HG03558 (cell line): Measurements from ENCODE around the gene TASOR2.

ENCODE experiments used
- ATAC-seq: cut with Tn5 transposase; IDR thresholded peaks from one replicate; pipeline ENCODE4 v1.9.1; 2021; ENCODE audit warnings: moderate number of reproducible peaks; ENCODE audit not compliant: unreplicated experiment; ENCODE audit errors: extremely low read depth

The TASOR2 gene

DNA sequence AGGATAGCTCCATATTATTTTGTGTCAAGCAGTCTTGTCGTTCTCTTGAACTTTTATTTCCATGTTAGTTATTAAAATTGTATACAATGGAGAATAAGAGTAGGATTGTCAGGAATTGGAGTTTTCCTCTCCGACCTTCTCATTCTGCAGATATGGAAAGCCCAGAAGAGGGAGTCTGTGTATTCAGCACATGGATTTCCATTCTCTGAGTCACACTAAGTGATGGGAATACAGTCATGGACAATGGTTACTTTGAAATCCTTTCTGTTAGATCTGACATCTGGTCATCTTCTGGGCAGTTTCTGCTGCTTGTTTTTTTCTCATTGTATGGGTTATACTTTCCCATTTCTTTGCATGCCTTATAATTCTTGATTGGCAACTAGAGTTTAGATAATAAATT is 5.0 kb upstream of the TASOR2 start:
- no peak for ATAC-seq

DNA sequence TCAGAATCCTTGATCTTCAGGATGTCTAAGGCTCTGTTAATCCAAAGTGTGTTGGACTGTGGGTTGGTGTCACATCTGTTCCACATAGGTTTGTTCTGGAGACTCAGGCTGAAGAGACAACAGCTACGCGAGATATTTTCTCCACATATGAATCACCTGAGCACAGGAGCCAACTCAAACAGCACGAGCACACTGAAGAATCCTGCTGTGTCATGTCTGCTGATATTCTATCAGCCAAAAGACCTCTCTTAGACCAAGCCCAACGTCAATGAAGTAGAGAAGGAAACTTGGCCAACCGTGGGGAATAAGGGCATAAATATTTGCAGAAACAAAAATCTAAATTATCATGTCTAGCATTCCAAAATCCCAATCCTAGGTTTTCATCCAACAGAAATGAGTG is 2.7 kb upstream of the TASOR2 start:
- no peak for ATAC-seq

DNA sequence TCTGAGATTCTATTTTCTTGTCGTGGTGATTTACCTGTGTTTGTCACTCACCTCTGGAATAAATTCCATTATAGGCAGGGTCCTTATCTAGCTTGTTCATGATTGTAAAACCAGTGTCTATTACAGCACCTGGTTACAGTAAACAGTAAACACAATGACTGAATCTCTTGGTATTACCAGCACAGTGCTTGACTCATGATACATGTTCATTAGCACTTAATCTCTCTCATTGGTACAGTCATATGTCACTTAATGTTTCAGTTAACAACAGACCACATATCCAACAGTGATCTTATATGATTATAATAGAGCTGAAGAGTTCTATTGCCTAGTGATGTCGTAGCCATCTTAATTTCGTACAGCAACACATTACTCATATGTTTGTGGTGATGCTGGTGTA is 1.6 kb upstream of the TASOR2 start:
- ATAC-seq = no peak

DNA sequence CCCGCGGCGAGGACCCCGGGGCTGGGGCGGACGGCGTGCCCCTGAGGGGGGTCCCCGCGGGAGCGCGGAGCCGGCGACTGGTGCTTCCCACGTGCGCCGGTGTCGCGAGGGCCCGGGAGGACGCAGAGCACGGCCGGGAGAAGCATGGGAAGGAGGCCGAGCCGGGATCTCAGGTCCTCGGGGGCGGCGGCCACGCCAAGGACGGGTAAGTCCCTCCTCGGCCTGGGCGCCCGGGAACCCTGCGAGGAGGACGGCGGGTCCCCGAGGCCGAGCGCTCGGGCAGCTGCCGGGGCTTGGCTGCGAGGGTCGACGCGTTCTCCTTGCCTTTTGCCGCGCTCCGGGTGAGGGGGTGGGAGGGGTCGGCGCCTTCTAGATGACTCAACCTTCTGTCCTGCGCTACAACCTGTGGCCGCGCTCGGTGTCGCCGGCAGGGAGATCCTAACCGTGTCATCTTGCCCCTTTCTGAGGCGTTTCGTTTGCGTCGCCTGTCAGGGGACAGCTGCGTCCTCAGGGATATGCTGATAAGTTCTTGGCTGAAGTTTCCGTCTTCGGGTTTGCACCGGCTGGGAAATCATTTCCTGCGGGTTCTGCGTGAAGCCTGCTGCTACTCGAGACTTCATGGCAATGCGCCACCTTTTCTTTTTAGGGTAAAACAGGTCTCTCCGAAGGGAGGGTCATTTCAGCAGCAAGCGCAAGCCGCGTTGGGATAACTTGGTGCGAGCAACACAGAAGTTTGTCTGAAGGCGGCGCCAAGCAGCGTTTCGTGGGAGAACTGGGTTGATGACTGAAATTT is 529 bp downstream of the TASOR2 start:
- peak; percentile 33 for ATAC-seq

DNA sequence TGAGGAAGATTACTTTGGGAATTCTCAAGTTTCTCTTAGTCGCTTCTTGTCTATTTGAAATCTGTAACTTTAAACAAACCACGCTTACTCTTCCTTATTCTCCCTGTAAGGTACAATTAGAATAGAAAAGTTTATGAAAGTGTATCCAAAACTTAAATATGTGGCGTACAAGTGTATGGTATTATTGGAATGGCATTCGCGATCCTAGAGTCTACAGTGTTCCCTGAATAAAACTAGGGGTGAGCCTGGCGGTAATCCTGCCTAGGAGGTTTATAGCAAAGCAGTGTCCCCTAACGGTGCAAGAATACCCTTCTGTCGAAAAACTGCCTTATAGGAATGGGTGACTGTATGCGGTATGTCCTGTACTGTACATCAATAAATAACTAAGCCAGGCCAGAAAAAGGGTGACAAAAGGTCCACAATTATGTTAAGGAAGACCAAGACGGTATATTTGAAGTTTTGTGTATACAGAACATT is 1.2 kb downstream of the TASOR2 start:
- no peak for ATAC-seq

DNA sequence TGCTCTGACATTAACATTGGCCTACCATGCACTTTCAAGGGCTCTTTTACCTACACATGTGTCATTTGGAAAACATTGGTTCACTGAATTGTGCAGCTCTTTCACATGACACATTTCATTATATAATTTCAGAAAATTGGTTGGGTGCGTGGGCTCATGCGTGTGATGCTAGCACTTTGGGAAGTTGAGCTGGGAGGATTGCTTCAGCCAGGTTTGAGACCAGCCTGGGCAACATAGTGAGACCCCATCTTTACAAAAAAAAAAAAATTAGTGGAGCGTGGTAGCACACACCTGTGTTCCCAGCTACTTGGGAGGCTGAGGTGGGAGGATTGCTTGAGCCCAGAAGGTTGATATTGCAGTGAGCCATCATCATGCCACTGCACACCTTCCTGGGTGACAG is 3.9 kb downstream of the TASOR2 start:
- no peak for ATAC-seq

DNA sequence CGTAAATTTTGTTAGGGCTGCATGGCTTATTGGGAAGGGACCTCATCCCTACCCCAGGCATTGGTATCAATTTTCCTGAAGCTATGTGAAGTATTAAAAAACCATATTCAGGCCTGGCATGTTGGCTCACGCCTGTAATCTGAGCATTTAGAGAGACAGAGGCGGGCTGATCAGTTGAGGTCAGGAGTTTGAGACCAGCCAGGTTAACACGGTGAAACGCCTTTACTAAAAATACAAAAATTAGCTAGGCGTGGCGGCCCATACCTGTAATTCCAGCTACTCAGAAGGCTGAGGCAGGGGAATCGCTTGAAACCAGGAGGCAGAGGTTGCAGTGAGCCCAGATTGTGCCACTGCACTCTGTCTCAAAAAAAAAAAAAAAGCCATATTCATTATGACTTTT is 7.1 kb downstream of the TASOR2 start:
- no peak for ATAC-seq

DNA sequence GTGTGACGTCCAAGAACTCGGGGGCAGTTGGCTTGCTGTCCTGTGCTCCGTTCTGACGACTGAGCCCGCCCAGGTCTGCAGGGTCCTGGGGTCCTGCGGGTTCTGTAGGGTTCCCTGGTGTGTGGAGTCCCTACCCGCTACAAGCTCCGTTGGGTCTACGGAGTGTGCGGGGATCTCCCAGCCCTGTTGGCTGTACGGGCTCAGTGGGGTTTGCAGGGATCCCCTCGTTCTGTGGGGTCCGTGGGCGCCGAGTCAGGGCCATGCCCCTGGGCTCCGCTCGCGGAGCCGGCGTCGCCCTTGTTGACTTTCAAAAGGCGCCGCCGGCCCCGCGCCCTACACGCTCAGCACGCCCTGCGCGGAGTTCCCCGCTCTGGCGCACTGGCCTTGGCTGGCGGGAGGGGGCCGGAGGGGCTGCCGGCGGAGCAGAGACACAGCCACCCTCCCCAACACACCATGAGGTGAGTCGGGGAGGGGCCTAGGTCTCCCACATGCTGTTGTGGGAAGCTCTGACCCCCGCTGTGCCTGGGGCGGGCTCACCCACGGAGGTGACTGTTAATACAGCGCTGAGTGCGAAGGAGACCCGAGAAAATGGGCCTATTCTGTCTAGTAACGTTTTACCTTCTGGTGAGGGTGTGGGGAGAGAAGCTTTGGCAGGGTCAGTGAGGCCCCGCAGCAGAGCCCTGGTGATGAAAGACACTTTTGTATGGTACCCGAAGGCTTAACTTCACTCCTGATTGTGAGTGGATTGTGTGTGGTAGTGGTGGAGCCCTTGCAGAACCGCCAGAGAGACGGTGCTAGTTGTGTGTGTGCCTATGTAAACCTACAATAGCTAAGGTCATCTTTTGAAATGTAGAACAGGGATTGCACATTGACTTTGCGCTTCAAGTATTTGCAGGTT is 8.1 kb downstream of the TASOR2 start:
- ATAC-seq = peak; percentile 64

DNA sequence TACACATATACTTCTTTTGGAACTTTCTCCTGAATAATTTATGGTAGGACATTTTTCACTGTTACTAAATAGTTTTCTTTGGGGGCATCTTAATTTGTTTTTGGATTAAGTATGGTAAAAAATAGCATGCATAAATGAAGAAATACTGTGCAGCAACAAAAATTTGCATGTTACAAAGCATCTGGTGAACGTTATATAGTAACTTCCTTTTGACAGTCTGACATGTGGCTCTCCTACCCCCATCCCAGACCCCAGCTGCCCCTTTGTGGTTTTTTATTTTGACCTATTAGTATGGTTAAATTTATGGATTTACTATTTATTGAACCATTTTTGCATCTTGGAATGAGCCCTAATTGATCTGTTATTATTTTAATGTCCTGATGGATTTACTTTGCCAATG is 9.9 kb downstream of the TASOR2 start:
- ATAC-seq = no peak

DNA sequence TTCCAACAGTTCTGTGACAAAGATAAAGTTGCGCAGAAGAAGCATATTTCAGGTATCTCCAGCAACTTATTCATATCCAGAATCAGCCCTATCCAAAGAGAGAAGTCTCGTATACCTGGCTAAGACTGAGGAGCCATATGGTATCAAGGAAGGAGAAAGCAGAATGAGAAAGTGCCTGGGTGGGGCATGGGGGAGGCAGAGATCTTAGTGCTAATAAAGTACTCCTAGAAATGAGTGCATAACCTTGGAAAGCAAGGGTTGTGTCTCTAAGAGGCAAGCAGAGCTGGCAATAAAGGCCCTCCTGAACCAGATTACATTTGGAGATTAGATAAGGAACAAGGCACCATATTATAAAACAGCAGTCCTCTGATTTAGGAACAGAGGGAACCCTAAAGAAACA is 12.7 kb downstream of the TASOR2 start:
- ATAC-seq = no peak

DNA sequence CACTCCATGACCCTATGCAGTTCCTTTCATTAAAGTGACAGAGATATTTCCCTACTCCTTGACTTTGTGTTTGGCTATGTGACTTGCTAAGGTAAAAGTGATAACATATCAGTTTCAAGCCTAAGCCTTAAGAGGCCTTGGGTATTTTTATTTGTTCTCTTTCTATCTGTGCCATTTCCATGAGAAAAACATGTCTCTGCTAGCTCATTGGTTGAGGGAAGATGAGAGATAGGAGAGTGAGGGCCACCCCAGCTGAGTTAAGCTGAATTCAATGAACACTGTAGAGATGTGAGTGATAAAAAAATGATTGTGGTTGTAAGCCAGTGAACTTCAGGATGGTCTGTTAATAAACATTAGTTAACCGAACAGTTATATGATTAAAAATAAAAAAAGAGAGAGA is 13.4 kb downstream of the TASOR2 start:
- no peak for ATAC-seq

DNA sequence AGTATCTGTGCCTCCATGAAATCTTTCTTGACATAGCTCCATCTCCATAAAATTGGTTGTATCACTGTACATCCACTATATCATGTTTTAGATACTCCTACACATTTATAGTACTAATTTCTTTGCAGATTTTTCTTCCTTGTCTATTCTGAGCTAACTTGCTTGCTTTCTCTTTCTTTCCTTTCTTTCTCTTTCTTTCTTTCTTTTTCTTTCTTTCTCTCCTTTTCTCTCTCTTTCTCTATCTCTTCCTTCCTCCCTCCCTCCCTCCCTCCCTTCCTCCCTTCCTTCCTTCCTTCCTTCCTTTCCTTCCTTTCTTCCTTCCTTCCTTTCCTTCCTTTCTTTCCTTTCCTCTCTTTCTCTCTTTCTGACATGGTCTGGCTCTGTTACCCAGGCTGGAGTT is 23.7 kb downstream of the TASOR2 start:
- no peak for ATAC-seq

DNA sequence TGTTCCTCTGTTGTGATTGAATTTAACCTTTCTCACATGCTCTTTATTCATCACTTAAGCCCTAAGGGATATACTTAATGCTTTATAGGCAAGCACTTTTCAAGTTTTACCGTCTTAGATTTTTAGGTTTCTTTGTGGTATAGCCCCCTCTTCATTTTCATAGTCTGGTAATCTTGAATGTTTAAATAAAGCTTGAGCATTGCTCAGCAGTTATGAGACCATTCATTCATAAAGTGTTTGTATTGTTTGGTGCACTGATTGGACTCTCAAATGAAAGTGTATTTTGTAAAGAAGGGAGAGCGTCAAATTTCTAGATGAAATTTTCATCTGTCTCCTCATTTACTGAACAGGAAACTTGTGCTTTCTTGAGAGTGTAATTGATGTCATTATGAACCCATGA is 25.2 kb downstream of the TASOR2 start:
- no peak for ATAC-seq

DNA sequence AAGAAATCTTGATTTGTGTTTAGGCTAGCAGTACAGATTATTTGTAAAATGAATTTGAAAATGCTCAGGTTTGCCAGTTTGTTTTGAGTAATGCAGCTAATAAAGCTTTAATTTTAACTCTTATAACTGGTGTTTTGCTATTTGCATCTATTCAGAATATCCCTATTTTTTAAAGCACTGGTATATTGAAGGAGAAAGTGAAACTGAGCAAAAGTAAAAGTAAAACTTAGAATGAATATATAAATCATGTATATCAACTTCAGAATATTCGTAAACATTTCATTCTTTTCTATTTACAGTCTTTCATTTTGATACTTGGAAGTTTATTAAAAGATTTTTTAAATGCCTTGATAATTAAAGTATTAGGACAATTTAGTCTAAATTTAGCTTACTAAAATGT is 26.2 kb downstream of the TASOR2 start:
- ATAC-seq = no peak

DNA sequence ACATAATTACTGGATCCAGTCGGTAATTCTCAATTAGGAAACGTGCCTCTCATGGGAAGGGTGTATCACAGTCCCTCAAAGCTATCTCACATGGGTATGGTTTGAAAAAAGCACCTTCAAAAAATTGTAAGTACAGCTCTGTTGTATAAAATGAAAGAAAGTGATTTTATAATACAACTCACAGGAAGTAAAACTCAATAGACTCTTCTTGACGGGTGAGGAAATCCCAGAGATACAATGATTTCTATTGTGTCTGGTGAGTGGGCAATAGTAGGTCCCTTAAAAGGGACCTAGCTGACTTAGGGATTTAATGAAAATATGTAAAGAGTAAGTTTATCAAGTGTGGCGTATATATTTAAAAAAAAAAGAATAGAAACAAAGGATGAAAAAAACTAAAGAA is 27.0 kb downstream of the TASOR2 start:
- ATAC-seq = no peak

DNA sequence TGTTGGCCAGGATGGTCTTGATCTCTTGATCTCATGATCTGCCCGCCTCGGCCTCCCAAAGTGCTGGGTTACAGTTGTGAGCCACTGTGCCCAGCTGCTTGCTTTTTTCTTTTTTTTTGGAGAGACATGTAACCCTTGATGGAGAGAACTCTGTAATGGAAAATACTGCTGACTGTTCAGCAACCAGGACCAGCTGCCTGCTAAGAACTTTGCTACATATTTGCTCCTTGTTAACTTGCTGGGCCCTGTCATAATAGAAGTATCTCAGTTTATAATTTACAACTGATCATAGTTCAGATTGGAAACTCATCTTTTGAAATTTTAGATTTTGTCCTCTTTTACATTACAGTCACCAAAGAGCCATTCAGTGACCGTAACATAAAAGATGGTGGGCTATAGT is 34.9 kb downstream of the TASOR2 start:
- ATAC-seq = no peak

DNA sequence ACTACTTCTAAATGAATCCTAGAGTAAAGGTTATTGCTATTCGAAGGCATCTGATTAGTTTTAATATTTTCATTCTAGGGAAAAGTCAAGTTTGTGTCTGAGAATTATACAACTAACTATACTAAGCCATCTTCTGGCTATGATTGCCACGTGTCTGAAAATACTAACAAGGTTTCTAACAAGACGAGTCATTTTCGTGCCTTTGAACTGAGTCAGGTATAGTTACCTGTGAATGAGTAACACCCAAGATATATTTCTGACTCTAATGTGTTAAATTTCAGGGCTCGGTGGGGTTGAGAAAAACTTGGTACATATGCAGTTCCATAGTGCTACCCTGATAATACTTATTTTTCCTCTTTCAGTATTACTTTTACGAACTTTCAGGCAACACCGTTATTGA is 35.5 kb downstream of the TASOR2 start:
- ATAC-seq = no peak

DNA sequence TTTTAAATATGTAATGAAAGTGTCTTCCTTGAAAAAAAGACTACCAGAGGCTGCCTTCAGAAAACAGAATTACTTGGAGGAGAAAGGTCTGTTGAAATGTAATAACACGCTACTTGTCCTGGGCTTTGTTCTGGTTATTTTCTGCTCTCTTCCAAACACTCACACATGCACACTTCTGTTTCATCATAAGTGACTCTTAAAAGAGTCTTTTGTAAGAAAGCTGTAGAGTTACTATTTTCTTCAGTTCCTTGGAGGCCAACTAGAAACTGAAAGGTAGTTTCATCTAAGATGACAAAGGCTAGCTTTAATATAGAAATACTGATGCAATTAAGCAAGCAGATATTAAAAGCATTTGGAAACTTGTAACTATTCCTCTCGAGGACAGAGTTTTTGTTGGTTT is 39.1 kb downstream of the TASOR2 start:
- no peak for ATAC-seq

DNA sequence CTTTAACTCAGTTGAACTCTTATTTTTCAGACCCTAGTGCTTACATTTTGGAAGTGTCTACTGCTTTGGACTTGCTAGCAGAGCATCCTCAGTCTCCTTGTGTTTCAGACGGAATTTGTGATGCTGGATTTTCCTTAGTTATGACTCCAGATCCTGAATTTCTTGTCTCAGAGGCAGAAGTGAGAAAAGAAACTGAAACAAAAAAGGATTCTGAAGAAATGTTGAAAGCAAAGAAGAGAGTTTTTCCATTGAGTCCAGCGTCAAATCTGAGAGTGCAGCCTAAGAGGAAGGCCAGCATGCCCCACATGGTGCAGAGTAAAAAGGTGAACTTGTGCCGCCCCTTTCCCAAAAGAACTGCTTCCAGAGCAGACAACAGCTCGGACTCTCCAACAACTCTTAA is 46.1 kb downstream of the TASOR2 start:
- no peak for ATAC-seq

DNA sequence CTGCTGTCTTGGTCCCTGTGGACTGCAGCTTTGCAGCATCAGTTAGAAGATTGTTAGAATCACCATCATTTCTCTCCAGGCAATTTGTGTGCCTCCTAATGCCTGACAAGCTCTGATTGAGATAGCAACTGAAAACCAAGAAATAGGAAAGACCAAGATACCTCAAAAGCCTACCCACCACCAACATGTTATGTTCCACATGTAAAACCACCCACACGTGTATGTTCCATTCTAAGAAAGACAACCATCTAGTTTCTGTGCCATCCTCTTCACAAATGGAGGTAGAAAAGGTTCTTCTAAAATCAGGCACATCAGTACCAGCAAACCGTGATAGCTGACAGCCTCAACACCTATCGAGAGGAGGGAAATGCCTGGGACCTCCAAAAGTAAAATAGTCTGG is 46.9 kb downstream of the TASOR2 start:
- ATAC-seq = no peak

DNA sequence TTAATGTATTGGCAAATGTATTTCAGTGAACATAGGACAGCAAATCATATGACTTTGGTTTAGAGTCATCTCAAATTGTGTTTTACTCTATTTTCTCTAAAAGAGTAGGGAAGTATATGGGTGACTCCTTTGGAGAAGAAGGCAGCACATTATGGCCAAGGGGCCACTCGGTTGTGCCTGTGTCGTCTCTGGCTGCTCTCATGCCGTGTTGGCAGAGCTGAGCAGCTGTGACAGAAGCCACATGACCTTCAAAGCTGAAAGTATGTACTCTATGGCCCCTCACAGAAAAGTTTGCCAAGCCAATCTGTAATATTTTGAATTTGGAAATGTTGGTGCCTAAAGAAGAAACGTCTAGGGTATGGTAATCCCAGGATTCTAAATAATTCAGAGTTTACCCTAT is 47.5 kb downstream of the TASOR2 start:
- ATAC-seq = no peak
